ENCODE results near the gene E2F1. TPM values are rescaled to one million over a fixed set of nuclear protein-coding genes. Genes with fewer than 3 reads are reported as not detected.

The E2F1 gene
- total and polyA plus RNA-seq, 2 donors (not counting 3 experiments of a cell fraction or from before 2014, with no cell fraction given): 20.7 to 29.6 TPM

- Histone ChIP-seq H4K20me1 (replicated peaks; ENCODE audit: control insufficient read depth, extremely low read depth, insufficient read depth, low read length) (no peaks in the 10 kb centered on the region), H3K9me3 (replicated peaks; ENCODE audit: control insufficient read depth, insufficient read depth, low read length) (no peaks in the 10 kb centered on the region), H3K79me2 (ENCODE audit: control insufficient read depth, insufficient read depth, low read length) (no peaks in the 10 kb centered on the region), H3K36me3 (ENCODE audit: control insufficient read depth in 2 of 2, extremely low read depth in 1 of 2, insufficient read depth in 2 of 2, low read length in 2 of 2) (peaks cover 0 to 2% of the 10 kb centered on the region in 2 experiments), H3K4me1 (ENCODE audit: control insufficient read depth, extremely low read depth, insufficient read depth, low read length) (no peaks in the 10 kb centered on the region), H3K27me3 (ENCODE audit: control insufficient read depth in 2 of 2, insufficient read depth in 2 of 2, low read length in 2 of 2) (no peaks in the 10 kb centered on the region), H3K9ac (replicated peaks; ENCODE audit: extremely low read depth, insufficient read depth, low read length) (no peak overlapping the region), H3K27ac (ENCODE audit: insufficient read depth, low read depth, low read length) (no peak overlapping the region), H3K4me2 (ENCODE audit: insufficient read depth, low read length) (no peak overlapping the region), H2AFZ (ENCODE audit: low read depth, low read length) (no peak overlapping the region), H3K4me3 (replicated peaks in 1 of 3; ENCODE audit: insufficient read depth in 1 of 3, low read depth in 1 of 3, low read length in 3 of 3) (no peak overlapping the region), H3K9me1 (replicated peaks; ENCODE audit: control insufficient read depth, extremely low read depth, insufficient read depth, low read length) (no peaks in the 10 kb centered on the region)
- CTCF ChIA-PET: interaction anchor here (1.1 to 5.2 kb wide), 5 partner anchors 9 to 193 kb away, joined by 3 to 58 read pairs (median 7); no protein-coding TSS in a partner anchor
- no peak for TF ChIP-seq MYC (IDR thresholded peaks at IDR 0.05; ENCODE audit: low read depth, low read length)
- TF ChIP-seq JUN (IDR thresholded peaks at IDR 0.05; ENCODE audit: borderline replicate concordance, insufficient read depth, insufficient read length, low read depth): no peak
- no peak for TF ChIP-seq CTCF (IDR thresholded peaks at IDR 0.05; ENCODE audit: extremely low read depth in 1 of 2, insufficient read depth in 1 of 2, low read depth in 1 of 2, low read length in 2 of 2)
- TF ChIP-seq GATA2 (IDR thresholded peaks at IDR 0.05; ENCODE audit: insufficient read depth, insufficient read length, low read depth, low read length): no peak
- TF ChIP-seq, protein P1, sequence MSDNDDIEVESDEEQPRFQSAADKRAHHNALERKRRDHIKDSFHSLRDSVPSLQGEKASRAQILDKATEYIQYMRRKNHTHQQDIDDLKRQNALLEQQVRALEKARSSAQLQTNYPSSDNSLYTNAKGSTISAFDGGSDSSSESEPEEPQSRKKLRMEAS (IDR thresholded peaks at IDR 0.05; ENCODE audit: insufficient read depth, insufficient read length): no peak
- no peak for TF ChIP-seq FOS (IDR thresholded peaks at IDR 0.05; ENCODE audit: borderline replicate concordance, insufficient read depth, low read length)
- TF ChIP-seq EZH2 (IDR thresholded peaks at IDR 0.05; ENCODE audit: borderline replicate concordance, low read depth, low read length, severe bottlenecking): no peak
- no peak for TF ChIP-seq POLR2AphosphoS5 (IDR thresholded peaks at IDR 0.05; ENCODE audit: insufficient read depth, low read depth, low read length)
- no peak for TF ChIP-seq POLR2A (IDR thresholded peaks at IDR 0.05; ENCODE audit: low read depth, low read length)
- POLR2A ChIA-PET: no interaction called here
- BruUV-seq (replicated peaks): no TSS peak
- intact Hi-C loops (cut with micrococcal nuclease): loop anchor here (5.0 kb wide), 1 partner anchor 134 kb away; no protein-coding TSS in a partner anchor
- DNase-seq (ENCODE audit: low read depth, low spot score) (no peak), FAIRE-seq (no peak)
- dilution Hi-C loops (cut with MboI; ENCODE audit: extremely low pct_ligation_motif_present, low sequenced_read_pairs): no loop called here
Measured at GRCh38 chr20:33650753-33651561, 35.2 kb downstream of the E2F1 start.
